ENCODE measurements around the gene ATP2A3. TPM values are rescaled to one million over a fixed set of nuclear protein-coding genes. Genes with fewer than 3 reads are reported as not detected.

ATP2A3 gene
- total and polyA plus RNA-seq, 9 donors = 1.6 to 9.9 (median 4.2) TPM

DNA sequence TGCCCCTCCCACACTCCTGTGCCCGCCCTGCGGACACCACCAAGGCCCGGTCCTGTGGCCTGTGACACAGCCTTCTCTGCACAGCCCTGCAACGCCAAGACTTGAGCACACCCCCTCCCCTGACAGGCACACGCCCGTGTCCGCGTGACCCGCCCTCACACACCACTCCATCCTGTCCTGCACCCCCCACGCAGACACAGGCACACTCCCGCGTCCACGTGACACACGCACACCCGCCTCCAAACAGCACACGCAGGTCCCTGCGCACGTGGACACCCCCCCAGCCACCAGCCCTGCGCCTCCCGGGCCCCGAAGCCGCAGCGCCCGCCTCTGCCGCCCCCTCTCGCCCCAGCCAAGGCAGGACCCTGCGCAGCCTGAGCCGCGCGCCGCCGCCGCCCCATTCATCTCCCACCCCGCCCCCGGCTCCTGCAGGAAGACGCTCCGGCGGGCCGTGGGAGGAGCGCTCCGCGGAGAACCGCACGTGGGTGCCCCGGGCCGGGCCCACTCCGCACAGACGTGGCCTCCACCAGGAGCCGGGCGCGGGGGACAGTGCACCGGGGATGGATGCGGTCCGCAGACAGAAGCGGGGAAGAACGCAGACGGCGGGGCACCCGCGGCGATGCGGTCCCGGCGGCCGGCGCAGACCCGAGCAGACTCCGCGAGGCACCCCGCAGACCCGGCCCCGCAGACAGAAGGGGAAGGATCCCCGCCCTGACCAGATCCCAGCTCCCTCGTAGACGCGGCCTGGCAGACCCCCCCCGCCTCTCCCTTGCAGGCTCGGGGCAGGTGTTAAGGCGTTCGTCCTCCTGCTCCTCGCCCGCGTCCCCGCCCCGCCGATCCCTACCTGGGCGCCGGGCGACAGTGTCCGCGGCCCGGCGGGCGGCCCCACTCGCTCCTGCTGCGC lies 71.9 kb downstream of the ATP2A3 start:
- Histone ChIP-seq H3K4me1 (ENCODE audit: insufficient read depth) (peaks cover 27% of the 10 kb centered on the region), H3K36me3 (no peaks in the 10 kb centered on the region), H3K9me3 (no peaks in the 10 kb centered on the region), H3K27ac (peak overlapping the region; percentile 46 to 55), H3K27me3 (no peaks in the 10 kb centered on the region), H3K4me3 (peak overlapping the region; percentile 81)
- WGBS, 3 donors = 1 to 2% (median 1%) methylated on average over 30 to 96 of the region's 96 CpGs
- TF ChIP-seq POLR2A (IDR thresholded peaks at IDR 0.05) = no peak
- intact Hi-C loops (cut with DNase I) = no loop called here
- peak; percentile 82 to 88 (median 85) for DNase-seq

- Histone ChIP-seq H3K4me1 (ENCODE audit: insufficient read depth) (peaks cover 27% of the 10 kb centered on the region), H3K4me3 (peak overlapping the region; percentile 81), H3K27ac (peak overlapping the region in 1 of 2 donors; percentile 49), H3K9me3 (no peaks in the 10 kb centered on the region), H3K36me3 (no peaks in the 10 kb centered on the region), H3K27me3 (no peaks in the 10 kb centered on the region)
- 46 to 53% (median 46%) methylated on average over 12 of the region's 12 CpGs for WGBS, 3 donors
- no peak for DNase-seq
- intact Hi-C loops (cut with DNase I) = no loop called here
- TF ChIP-seq, protein P1, sequence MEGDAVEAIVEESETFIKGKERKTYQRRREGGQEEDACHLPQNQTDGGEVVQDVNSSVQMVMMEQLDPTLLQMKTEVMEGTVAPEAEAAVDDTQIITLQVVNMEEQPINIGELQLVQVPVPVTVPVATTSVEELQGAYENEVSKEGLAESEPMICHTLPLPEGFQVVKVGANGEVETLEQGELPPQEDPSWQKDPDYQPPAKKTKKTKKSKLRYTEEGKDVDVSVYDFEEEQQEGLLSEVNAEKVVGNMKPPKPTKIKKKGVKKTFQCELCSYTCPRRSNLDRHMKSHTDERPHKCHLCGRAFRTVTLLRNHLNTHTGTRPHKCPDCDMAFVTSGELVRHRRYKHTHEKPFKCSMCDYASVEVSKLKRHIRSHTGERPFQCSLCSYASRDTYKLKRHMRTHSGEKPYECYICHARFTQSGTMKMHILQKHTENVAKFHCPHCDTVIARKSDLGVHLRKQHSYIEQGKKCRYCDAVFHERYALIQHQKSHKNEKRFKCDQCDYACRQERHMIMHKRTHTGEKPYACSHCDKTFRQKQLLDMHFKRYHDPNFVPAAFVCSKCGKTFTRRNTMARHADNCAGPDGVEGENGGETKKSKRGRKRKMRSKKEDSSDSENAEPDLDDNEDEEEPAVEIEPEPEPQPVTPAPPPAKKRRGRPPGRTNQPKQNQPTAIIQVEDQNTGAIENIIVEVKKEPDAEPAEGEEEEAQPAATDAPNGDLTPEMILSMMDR (IDR thresholded peaks at IDR 0.05) = no peak
Observed at GRCh38 chr17:3891626-3892094, 72.6 kb downstream of the ATP2A3 start.

GRCh38 chr17:3890878-3891219 lies 73.4 kb downstream of the ATP2A3 start:
- intact Hi-C loops (cut with DNase I) = no loop called here
- H3K9me3 ChIP-seq = no peaks in the 10 kb centered on the region
- TF ChIP-seq, protein P1 (IDR thresholded peaks at IDR 0.05) = no peak
- TF ChIP-seq EP300 (IDR thresholded peaks at IDR 0.05) = no peak
- no peak for TF ChIP-seq POLR2A (IDR thresholded peaks at IDR 0.05)
- H3K4me3 ChIP-seq = no peak overlapping the region
- peak overlapping the region in 1 of 2 donors; percentile 31 for H3K27ac ChIP-seq
- peaks cover 24% of the 10 kb centered on the region for H3K4me1 ChIP-seq (ENCODE audit: insufficient read depth)
- 62 to 84% (median 79%) methylated on average over 4 of the region's 4 CpGs for WGBS, 3 donors
- DNase-seq = no peak
- H3K27me3 ChIP-seq = no peaks in the 10 kb centered on the region
- no peaks in the 10 kb centered on the region for H3K36me3 ChIP-seq

DNA sequence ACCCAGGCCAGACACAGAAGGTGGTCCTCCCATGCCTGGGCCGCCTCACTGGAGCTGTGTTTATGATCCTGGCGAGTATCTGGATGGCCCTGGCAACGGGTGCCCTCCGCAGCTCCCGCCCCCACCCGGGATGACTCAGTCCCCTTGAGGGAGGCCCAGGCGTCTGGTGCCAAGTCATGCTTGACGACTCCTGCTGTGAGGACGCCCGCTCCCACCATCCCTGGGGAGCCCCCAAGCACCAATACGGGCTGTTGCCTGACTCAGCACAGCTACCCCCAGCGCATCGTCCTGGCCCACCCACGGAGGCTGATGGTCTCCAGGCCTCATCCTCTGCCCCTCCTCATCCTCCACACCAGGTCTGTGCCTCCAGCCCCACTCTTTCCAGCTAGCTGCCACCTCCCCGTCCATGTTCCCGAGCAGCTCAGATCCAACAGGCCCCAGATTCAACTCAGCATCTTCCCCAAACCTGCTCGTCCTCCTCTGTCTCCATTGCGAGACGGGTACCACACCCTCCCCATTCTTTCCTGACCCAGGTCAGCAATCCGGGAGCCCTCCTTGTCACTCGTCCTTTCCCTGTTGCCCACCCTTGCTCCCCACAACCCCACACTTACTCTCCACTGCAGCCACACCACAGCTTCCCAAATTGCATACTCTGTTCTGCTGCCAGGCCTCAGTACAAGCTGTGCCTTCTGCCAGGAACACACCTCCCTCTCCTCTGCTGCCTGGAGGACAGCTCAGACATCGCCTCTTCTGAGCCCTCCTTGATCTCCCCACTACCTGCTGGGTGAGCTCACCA lies 74.0 kb downstream of the ATP2A3 start:
- 58 to 68% (median 64%) methylated on average over 20 to 22 of the region's 22 CpGs for WGBS, 3 donors
- no peaks in the 10 kb centered on the region for H3K9me3 ChIP-seq
- no peak overlapping the region for H3K4me3 ChIP-seq
- no peaks in the 10 kb centered on the region for H3K36me3 ChIP-seq
- TF ChIP-seq POLR2A (IDR thresholded peaks at IDR 0.05) (no peak), EP300 (IDR thresholded peaks at IDR 0.05) (no peak)
- TF ChIP-seq, protein P1 (IDR thresholded peaks at IDR 0.05) = no peak
- intact Hi-C loops (cut with DNase I) = no loop called here
- DNase-seq = peak; percentile 65 to 79 (median 78)
- H3K27me3 ChIP-seq = no peaks in the 10 kb centered on the region
- peaks cover 24% of the 10 kb centered on the region for H3K4me1 ChIP-seq (ENCODE audit: insufficient read depth)
- H3K27ac ChIP-seq = peak overlapping the region; percentile 87 to 95
